IMR-90 (cell line): ENCODE measurements around the gene TRAF7. TPM values are rescaled to one million over a fixed set of nuclear protein-coding genes. Genes with fewer than 3 reads are reported as not detected.

Source experiments
- ATAC-seq: fragments of 200-7000 bp; cut with Tn5 transposase; 2 replicates; pipeline ENCODE4 v1.9.1; 2020; ENCODE audit warnings: low read depth, mild to moderate bottlenecking, moderate library complexity
- BruUV-seq: library from RNA; stranded (reverse); fragments of 400-500 nt; replicated peaks from 2 replicates; lab custom pipeline; 2021; lab: Mats Ljungman, UMichigan
- CTCF ChIA-PET: fragments of 300-600 bp; formaldehyde crosslinking; extraction: SDS; loops from one replicate; lab custom pipeline; 2021; ENCODE audit warnings: antibody characterized with exemption; lab: Yijun Ruan, JAX
- POLR2A ChIA-PET: fragments of 300-600 bp; sonication (Branson Sonifier 250); formaldehyde crosslinking; loops from one replicate; lab custom pipeline; 2022; ENCODE audit warnings: antibody characterized with exemption; ENCODE audit not compliant: unreplicated experiment; lab: Charles Lee
- DNase-seq: peaks from one replicate; pipeline ENCODE4 v3.0.0; 2013
- H2AFZ ChIP-seq: replicated peaks from 2 replicates; pipeline ENCODE3; 2013; ENCODE audit warnings: low read length, mild to moderate bottlenecking; ENCODE audit not compliant: poor library complexity
- H2AK5ac ChIP-seq: 2 replicates; pipeline ENCODE4 v1.6.1; 2013; ENCODE audit warnings: low read depth, low read length, inconsistent platforms
- H2AK9ac ChIP-seq: replicated peaks from 2 replicates; pipeline ENCODE3; 2013; ENCODE audit warnings: mild to moderate bottlenecking, low read depth, low read length, moderate library complexity; ENCODE audit not compliant: poor library complexity
- H2BK120ac ChIP-seq: 2 replicates; pipeline ENCODE4 v1.6.1; 2013; ENCODE audit warnings: low read depth, low read length, inconsistent platforms
- H2BK15ac ChIP-seq: 3 replicates; pipeline ENCODE4 v1.6.1; 2013; ENCODE audit warnings: low read depth, low read length, inconsistent platforms
- H2BK20ac ChIP-seq: 2 replicates; pipeline ENCODE4 v1.6.1; 2013; ENCODE audit warnings: low read depth, mild to moderate bottlenecking, inconsistent platforms, low read length, moderate library complexity
- H2BK5ac ChIP-seq: 2 replicates; pipeline ENCODE4 v1.6.1; 2013; ENCODE audit warnings: mild to moderate bottlenecking, low read depth, low read length, inconsistent platforms; ENCODE audit not compliant: poor library complexity, severe bottlenecking
- H3K14ac ChIP-seq: replicated peaks from 2 replicates; pipeline ENCODE4 v1.6.1; 2013; ENCODE audit warnings: low read depth, low read length, inconsistent platforms
- H3K18ac ChIP-seq: 2 replicates; pipeline ENCODE4 v1.6.1; 2013; ENCODE audit warnings: low read depth, low read length, control low read depth
- H3K23ac ChIP-seq: 2 replicates; pipeline ENCODE4 v1.6.1; 2013; ENCODE audit warnings: low read depth, low read length, inconsistent platforms
- H3K27ac ChIP-seq: 2 replicates; pipeline ENCODE4 v1.5.1; 2013; ENCODE audit warnings: mild to moderate bottlenecking, control low read depth, low read length; ENCODE audit not compliant: insufficient read depth
- H3K27me3 ChIP-seq: 2 replicates; pipeline ENCODE4 v1.6.1; 2013; ENCODE audit warnings: low read length; ENCODE audit not compliant: control insufficient read depth, insufficient read depth
- H3K36me3 ChIP-seq: 2 replicates; pipeline ENCODE4 v1.6.1; 2013; ENCODE audit warnings: low read length, mixed read lengths; ENCODE audit not compliant: control insufficient read depth, insufficient read depth
- H3K4ac ChIP-seq: 2 replicates; pipeline ENCODE4 v1.6.1; 2013; ENCODE audit warnings: low read depth, low read length, inconsistent platforms
- H3K4me1 ChIP-seq: 2 replicates; pipeline ENCODE4 v1.6.1; 2013; ENCODE audit warnings: low read length, mixed read lengths; ENCODE audit not compliant: control insufficient read depth, insufficient read depth
- H3K4me2 ChIP-seq: 2 replicates; pipeline ENCODE4 v1.6.1; 2013; ENCODE audit warnings: low read depth, mild to moderate bottlenecking, control low read depth, low read length, moderate library complexity
- H3K4me3 ChIP-seq: 2 replicates; pipeline ENCODE4 v1.5.1; 2013; ENCODE audit warnings: low read depth, mild to moderate bottlenecking, control low read depth, low read length, moderate library complexity; ENCODE audit not compliant: insufficient read depth
- H3K56ac ChIP-seq: 2 replicates; pipeline ENCODE4 v1.6.1; 2013; ENCODE audit warnings: low read length, inconsistent platforms; ENCODE audit not compliant: insufficient read depth; ENCODE audit errors: extremely low read depth
- H3K79me1 ChIP-seq, 2 experiments: 2 replicates each; pipeline ENCODE4 v1.6.1; 2013; ENCODE audit warnings: low read length in 2 of 2, inconsistent platforms in 1 of 2, low read depth in 1 of 2
- H3K9ac ChIP-seq: 2 replicates; pipeline ENCODE4 v1.6.1; 2013; ENCODE audit warnings: low read depth, low read length, control low read depth
- H3K9me1 ChIP-seq: 2 replicates; pipeline ENCODE4 v1.6.1; 2013; ENCODE audit warnings: low read length, inconsistent platforms; ENCODE audit not compliant: insufficient read depth
- H3K9me3 ChIP-seq: 2 replicates; pipeline ENCODE4 v1.6.1; 2013; ENCODE audit warnings: low read length; ENCODE audit not compliant: control insufficient read depth, insufficient read depth
- H4K20me1 ChIP-seq: 2 replicates; pipeline ENCODE4 v1.6.1; 2013; ENCODE audit warnings: low read length, inconsistent platforms; ENCODE audit not compliant: insufficient read depth
- H4K5ac ChIP-seq: 2 replicates; pipeline ENCODE4 v1.6.1; 2013; ENCODE audit warnings: mild to moderate bottlenecking, low read depth, low read length, control low read depth
- H4K8ac ChIP-seq, 2 experiments: 2 replicates each; pipeline ENCODE4 v1.6.1; 2013; ENCODE audit warnings: low read depth in 2 of 2, low read length in 2 of 2, control low read depth in 1 of 2, inconsistent platforms in 1 of 2
- H4K91ac ChIP-seq: 2 replicates; pipeline ENCODE4 v1.6.1; 2013; ENCODE audit warnings: low read depth, low read length, inconsistent platforms; ENCODE audit not compliant: insufficient read depth
- BHLHE40 ChIP-seq: fragments of 150-350 bp; IDR thresholded peaks from 2 replicates; pipeline ENCODE4 v1.6.1; 2016; ENCODE audit warnings: mild to moderate bottlenecking, low read depth, low read length
- CTCF ChIP-seq: conservative IDR thresholded peaks from 2 replicates; pipeline ENCODE4 v1.5.1; 2012; ENCODE audit warnings: mild to moderate bottlenecking, low read depth, low read length, improper control_type of control experiment
- FOS ChIP-seq: fragments of 150-350 bp; IDR thresholded peaks from 2 replicates; pipeline ENCODE4 v1.6.1; 2016; ENCODE audit warnings: low read depth, low read length
- MXI1 ChIP-seq: IDR thresholded peaks from 2 replicates; pipeline ENCODE4 v1.6.1; 2012; ENCODE audit warnings: low read depth, mild to moderate bottlenecking, low read length, moderate library complexity, borderline replicate concordance
- POLR2A ChIP-seq: IDR thresholded peaks from 2 replicates; pipeline ENCODE4 v1.6.1; 2012; ENCODE audit warnings: mild to moderate bottlenecking, low read depth, low read length
- RCOR1 ChIP-seq: IDR thresholded peaks from 2 replicates; pipeline ENCODE4 v1.6.1; 2012; ENCODE audit warnings: mild to moderate bottlenecking, low read length, improper control_type of control experiment; ENCODE audit not compliant: insufficient replicate concordance
- RFX5 ChIP-seq: IDR thresholded peaks from 2 replicates; pipeline ENCODE4 v1.8.0; 2012; ENCODE audit warnings: low read depth, mild to moderate bottlenecking, low read length, moderate library complexity
- USF2 ChIP-seq: fragments of 150-350 bp; IDR thresholded peaks from 2 replicates; pipeline ENCODE4 v1.6.1; 2017; ENCODE audit warnings: mild to moderate bottlenecking, antibody characterized with exemption, low read length, low read depth
- WGBS, 2 experiments: methylation state at CpG; one replicate each; pipeline versions ENCODE4 v1.1.5 to v1.1.7; 2013; ENCODE audit warnings: missing lambda C conversion rate in 2 of 2; ENCODE audit not compliant: insufficient read length in 1 of 2; ENCODE audit errors: extremely low coverage in 2 of 2; 5-methylcytosine and 5-hydroxymethylcytosine counted together
- dilution Hi-C: fragments of 300-500 bp; cut with HindIII; formaldehyde crosslinking; loops from one replicate; pipeline ENCODE4 v1.14.3; 2018; ENCODE audit warnings: low sequenced_read_pairs; ENCODE audit not compliant: unreplicated experiment
- in situ Hi-C: fragments of 300-500 bp; cut with MboI; formaldehyde crosslinking; loops from 3 replicates; pipeline ENCODE4 v1.14.3; 2019; ENCODE audit warnings: low sequenced_read_pairs, inconsistent platforms, mixed read lengths
- intact Hi-C: fragments of 100-400 bp; cut with micrococcal nuclease; formaldehyde crosslinking; loops from 2 replicates; pipeline ENCODE4 v1.10.0; 2022
- polyA plus RNA-seq, 3 experiments: library from polyadenylated mRNA; depleted of rRNA; stranded (reverse); fragments of >200 nt; gene quantifications; 2 replicates each; pipeline ENCODE4 v1.2.3, GENCODE V29; 2012; ENCODE audit warnings: low replicate concordance in 1 of 3
- total RNA-seq: library from RNA; depleted of rRNA; stranded (reverse); fragments of >200 nt; gene quantifications from 2 replicates; pipeline ENCODE4 v1.2.3, GENCODE V29; 2012

Gene TRAF7
- total and polyA plus RNA-seq, 2 of the 4 experiments (the other 2 are of a cell fraction) = 29.6 to 52.6 TPM

DNA sequence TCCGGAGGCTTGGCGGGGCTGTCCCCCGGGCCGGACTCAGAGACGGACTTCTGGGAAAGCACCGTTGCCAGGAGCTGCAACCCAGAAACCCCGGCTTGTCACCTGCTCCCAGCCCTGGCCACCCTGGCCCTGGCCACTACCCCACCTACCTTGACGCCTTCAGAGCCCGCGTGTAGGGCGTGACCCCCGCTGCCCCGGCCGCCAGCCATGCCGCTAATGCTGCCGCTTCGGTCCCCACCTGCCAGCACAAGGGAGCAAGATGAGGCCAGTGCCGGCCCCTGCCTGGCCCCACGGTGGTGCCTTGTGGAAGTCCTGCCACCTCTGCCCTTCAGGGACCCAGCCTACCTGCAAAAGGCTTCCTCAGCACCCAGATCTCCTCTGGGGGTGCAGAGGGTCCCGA is 29.4 kb downstream of the TRAF7 start:
- H3K4me2 ChIP-seq = no peak overlapping the region
- ChIA-PET CTCF (no interaction called here), POLR2A (no interaction called here)
- H2AK5ac ChIP-seq = no peak overlapping the region
- H3K18ac ChIP-seq = no peak overlapping the region
- ATAC-seq (no peak), DNase-seq (no peak)
- H3K4me1 ChIP-seq = no peaks in the 10 kb centered on the region
- H4K91ac ChIP-seq = no peak overlapping the region
- no TSS peak for BruUV-seq
- no peak overlapping the region for H3K4ac ChIP-seq
- H3K27ac ChIP-seq = no peak overlapping the region
- H3K4me3 ChIP-seq = no peak overlapping the region
- H3K9ac ChIP-seq = no peak overlapping the region
- no peak overlapping the region for H2BK5ac ChIP-seq
- in situ Hi-C loops = no loop called here
- H2BK120ac ChIP-seq = no peak overlapping the region
- dilution Hi-C loops = no loop called here
- H3K56ac ChIP-seq = no peak overlapping the region
- H3K27me3 ChIP-seq = no peaks in the 10 kb centered on the region; the same call in 1 of the 2 replicates
- H3K14ac ChIP-seq = no peak overlapping the region
- no peaks in the 10 kb centered on the region for H3K79me1 ChIP-seq
- H4K8ac ChIP-seq = no peak overlapping the region
- peaks cover 7% of the 10 kb centered on the region; the same call in 1 of the 2 replicates for H4K20me1 ChIP-seq
- H2BK15ac ChIP-seq = no peak overlapping the region
- intact Hi-C loops = no loop called here
- no peak for TF ChIP-seq USF2
- no peak for TF ChIP-seq CTCF
- no peak for TF ChIP-seq RCOR1
- TF ChIP-seq FOS = no peak
- no peak for TF ChIP-seq POLR2A
- no peak for TF ChIP-seq MXI1
- no peak for TF ChIP-seq BHLHE40
- no peak for TF ChIP-seq RFX5
- H3K9me3 ChIP-seq = no peaks in the 10 kb centered on the region
- no peak overlapping the region for H3K23ac ChIP-seq
- no peak overlapping the region for H2AFZ ChIP-seq
- H2BK20ac ChIP-seq = no peak overlapping the region
- WGBS, 2 experiments = 90% methylated on average over 16 of the region's 20 CpGs; no CpG with 5 or more reads in 1 of the 2 experiments
- no peaks in the 10 kb centered on the region for H3K36me3 ChIP-seq
- H2AK9ac ChIP-seq = no peak overlapping the region
- H4K5ac ChIP-seq = no peak overlapping the region
- H3K9me1 ChIP-seq = peaks cover 3% of the 10 kb centered on the region; the same call in 1 of the 2 replicates
